ENCODE data around the gene XPO4.

XPO4 gene

GRCh38 chr13:20828539-20829364 lies 73.8 kb downstream of the XPO4 start:
- DNase-seq: peak in 3 of 56 donors; percentile 2 to 7 (median 4)

DNA sequence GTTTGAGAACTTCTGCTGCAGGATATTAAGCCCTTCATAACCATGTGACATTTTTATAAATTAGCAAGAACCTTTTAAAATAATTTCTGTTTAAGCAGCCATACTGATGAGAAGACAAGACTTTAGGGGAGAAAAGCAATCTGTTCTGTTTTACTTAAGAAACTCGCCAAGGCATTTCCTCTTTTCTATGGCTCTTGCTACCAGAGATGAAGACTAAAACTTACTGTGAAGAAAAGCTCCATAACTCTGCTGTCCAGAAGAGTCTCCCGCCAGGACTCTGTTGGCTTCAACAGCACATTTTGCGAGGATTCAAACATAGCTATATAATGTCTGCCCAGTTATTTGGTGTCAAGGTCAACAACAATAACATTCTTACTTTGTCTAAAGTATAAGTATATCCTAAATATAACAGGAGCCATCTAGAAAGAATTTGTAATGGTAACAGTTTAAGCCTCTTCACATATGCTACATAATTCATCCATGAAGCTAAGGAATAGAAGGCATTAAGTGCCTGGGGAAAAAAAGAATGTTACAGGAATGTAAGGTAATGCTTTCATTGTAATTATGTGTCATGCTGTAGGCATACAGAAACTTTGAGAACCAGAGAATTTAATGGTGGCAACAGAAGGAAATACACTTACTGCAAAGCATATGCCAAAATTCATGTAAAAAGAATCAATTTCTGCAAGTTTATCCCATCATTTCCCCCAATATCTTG lies 75.5 kb downstream of the XPO4 start:
- DNase-seq: no peak

GRCh38 chr13:20826301-20826700 lies 76.2 kb downstream of the XPO4 start:
- no peak for DNase-seq

DNA sequence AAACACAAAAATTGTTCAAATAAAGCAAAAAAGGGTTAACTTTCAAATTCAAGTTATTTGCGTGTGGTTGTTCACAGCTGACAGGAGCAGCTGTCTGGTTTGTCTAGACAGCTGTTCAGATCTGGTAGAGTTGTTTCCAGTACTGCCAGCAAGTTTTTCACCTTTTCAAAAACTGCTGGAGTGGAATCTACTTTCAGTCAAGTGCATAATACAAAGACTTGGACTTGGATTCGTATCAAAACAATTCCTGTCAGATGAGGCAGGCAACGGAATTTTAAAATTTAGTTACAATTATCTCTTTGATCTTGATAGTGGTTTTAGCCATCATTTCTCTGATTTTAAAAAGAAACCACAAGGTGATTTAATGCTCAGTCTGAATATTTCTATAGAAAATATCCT lies 77.1 kb downstream of the XPO4 start:
- DNase-seq: no peak

DNA sequence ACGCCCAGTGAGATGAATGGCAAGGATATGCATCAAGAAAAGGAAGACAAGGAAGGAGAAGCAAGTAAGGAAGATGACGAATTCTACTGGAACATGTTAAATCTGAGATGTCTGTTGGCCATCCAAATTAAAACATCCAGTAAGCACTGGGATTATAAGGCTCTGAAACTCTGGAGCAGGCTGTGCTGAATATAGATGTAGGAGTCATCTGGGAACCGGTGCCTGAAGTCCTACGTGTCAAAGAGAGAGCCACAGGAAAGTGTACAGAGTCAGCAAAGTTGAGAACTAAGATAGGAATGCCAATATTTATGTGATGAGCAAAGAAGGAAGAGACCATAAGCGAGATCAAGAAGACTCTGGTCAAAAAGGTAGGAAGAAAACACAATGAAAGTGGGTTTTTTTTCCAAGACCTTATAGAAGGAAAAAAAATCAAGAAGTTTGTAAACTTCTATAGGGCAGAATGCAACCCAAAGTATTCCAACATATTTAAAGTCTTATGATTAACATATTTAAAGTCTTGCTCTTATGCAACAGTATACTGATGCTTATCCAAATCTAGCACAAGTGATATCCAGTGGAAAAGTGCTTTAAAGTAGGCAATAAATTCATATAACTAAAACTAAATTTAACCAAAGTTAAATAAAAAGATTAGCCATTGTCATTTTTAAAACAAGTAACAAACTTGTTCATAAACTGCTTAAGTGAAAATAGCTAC lies 77.6 kb downstream of the XPO4 start:
- no peak for DNase-seq

DNA sequence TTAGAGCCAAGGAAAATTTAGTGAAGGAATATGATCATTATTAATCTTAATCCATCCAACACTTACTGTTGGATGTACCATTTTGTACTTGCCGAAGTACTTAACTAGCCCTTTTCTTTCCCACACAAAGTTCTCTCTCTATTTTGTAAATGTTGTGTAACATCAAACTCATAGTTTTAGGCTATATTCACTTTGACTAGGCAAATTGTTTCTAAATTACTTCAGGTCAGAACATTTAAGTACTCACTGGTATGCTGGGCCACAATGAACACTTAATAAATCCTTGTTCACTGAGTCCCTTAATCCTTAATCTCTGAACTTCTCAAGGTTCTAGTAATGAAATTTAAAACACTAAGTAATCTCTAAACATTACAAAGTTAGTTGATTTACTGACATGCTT lies 79.5 kb downstream of the XPO4 start:
- DNase-seq: no peak

DNA sequence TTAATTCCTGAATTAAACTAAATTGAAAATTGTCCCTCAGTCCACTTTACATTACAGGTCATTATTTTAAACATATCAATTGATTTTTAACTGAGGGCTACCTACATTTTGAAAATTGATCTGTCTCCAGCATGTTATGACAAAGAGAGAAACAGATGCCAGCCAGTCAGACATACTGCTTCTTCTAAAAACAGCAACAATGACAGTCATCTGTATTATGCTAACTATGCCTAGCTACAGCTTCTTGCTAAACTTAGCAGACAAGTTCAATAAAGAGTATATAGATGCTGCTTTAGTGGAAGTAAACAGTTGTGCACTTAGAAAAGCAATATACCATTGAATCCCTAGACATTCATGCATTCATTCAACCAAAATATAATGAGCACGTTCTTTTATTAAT lies 80.1 kb downstream of the XPO4 start:
- no peak for DNase-seq

GRCh38 chr13:20819715-20820114 lies 82.8 kb downstream of the XPO4 start:
- no peak for DNase-seq

DNA sequence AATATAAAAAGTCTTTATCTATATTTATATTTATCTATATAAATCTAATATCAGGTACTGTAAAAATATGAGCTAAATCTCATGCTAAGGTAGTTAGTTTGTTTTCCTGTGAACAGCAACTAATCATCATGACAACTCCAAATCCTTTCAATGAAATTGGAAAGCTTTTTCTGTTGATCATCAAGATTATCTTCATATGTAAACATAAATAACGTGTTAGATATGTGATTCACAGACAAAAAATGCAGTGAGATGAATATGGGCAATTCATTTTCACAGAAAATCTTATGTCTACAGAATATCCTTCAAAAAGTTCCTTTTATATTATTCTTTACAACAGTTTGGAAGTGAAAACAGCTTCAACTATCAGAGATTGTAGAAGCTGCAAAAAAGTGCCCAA lies 87.1 kb downstream of the XPO4 start:
- DNase-seq: no peak

DNA sequence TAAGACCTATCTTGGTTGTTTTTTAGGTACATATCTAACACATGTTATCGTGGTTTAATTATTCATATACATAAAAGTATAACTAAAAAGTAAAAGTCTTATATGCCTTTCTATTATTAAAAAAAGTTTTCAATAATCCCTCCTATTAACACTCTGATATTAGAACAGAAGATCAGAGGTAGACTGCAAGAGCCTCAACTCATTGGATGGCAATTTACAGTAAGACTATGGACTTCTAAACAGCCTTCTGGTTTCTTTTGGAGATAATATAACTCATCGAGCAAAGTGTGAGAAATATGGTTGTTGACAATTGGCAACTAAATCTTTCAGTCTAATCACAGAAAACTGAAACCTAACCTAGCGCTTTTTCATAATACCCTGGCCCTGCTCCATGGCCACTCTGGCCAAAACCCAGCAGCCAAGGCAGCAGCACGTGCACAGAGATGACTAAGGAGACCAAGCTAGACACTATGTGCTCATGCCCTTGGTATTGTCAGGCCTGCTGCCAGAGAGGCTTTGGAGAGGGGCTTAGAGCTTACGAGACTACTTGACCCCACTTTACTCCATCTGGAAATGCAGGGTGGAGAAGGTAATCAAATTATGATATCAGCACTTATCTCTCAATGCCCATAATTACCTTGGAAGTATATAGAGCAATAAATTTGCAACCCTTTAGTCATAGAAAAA lies 88.2 kb downstream of the XPO4 start:
- peak in 2 of 56 donors; percentile 7 to 25 for DNase-seq

DNA sequence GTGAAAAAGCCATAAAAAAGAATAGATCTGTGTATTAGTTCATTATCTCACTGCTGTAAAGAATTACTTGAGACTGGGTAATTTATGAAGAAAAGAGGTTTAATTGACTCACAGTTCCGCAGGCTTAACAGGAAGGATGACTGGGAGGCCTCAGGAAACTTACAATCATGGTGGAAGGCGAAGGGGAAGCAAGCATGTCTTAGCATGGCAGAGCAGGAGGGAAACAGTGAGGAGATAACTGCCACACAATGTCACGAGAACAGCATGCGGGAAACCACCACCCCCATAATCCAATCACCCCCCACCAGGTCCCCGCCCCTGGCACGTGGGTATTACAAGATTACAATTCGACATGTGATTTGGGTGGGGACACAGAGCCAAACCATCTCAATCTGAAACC lies 89.7 kb downstream of the XPO4 start:
- DNase-seq: no peak

- DNase-seq: no peak
These were observed 91.7 kb downstream of the XPO4 start for GRCh38 chr13:20810808-20811207.

DNA sequence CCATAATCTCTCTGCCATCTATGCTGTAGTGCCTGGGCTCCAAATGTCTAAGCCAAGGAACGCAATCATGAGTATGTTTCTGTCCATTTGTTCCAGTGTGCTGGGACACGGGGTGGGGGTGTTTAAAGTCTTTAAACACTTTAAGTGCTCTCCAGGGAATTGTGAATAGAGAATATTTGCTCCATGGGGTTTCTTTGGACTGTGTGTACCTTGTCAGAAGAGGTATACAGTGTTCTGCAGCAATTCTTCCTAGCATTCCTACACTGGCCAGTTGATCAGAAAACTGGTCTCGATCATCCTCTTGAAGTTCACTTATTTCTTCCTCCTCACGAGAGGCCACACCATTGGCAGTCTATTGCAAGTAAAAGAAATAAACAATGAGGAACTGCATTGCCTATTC lies 93.7 kb downstream of the XPO4 start:
- no peak for DNase-seq

- DNase-seq: no peak
These were observed 99.2 kb downstream of the XPO4 start for GRCh38 chr13:20803180-20803965.

DNA sequence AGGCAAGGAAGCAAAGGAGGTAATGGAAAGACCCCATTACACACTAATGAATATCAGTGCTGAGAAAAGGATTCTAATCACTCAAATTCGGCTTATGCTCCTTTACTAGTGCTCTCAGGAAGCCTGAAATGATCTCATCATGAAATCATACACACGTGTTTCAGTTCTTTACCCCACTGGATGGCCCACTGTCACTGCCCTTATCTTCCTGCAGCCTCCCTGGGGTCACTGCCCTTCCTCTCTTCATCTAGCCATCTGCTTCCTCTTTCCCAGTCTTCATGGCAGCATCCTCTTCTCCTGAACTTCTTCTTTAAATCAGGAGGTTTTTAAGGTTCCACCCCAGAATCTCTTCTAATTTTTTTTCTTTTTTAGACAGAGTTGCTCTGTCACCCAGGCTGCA lies 100.8 kb downstream of the XPO4 start:
- DNase-seq: no peak

DNA sequence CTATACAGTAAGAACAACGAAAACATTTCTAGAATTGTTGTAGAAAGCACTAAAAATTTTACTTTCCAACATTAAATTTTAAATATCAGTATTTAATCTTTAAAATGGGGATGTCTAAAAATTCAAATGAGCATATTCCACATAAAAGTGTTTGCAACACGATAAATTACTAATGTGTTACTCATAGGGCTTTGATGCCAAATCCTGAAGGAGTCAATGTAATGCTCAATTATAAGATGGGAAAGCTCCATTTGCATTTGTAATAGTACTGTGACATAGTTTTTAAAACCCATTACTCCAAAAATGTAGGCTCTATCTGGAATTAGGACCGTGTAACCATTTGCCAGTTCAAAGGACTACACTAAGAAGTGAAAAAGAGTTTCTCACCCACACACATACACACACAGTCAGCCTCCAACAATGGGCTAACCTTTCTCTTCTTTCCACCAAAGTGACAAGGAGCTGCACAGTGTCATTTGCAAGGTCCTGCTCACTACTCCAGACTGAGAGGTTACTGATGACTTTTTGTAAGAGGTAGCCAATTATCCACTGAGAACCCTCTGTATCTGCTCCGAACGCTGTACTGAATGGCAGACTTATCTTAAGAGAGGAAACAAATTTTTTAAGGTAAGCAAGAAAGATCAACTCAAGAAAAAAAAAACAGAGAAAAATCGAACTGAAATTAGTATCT lies 102.7 kb downstream of the XPO4 start:
- DNase-seq: no peak

- no peak for DNase-seq
These were observed 104.5 kb downstream of the XPO4 start for GRCh38 chr13:20798027-20798426.

DNA sequence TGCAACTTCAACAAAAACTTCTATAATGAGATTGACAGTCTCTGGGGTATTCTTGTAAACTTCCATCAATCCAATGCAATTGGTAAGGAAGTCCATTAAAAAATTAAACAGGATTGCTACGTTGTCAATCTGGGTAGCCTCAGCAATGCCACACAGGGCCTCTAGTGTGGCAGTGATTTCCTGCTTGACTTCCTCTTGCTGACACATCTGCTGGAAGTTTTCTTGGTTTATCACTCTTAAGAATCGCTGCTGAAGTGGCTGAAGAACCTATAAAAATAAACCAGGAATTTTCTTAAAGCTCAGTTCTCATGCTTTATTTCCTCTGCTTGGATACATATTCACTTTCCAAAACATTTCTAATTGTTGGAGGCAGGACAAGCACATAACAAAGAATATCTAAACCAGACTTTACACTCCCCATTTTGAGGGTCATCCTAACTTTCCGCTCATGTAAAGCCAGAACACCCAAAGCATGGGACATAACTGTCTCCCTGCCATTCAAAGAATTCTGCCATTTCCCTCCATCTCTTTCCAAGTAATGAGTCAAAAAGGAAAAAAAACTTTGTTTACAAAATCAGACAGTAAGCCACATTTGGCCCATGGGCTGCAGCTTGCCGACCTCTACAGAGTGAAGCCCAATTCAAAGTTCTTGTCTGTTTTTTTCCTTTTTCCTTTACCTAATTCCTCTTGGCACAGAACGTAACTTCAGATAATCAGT lies 105.6 kb downstream of the XPO4 start:
- DNase-seq: no peak

- DNase-seq: no peak
These were observed 112.9 kb downstream of the XPO4 start for GRCh38 chr13:20789665-20790064.

DNA sequence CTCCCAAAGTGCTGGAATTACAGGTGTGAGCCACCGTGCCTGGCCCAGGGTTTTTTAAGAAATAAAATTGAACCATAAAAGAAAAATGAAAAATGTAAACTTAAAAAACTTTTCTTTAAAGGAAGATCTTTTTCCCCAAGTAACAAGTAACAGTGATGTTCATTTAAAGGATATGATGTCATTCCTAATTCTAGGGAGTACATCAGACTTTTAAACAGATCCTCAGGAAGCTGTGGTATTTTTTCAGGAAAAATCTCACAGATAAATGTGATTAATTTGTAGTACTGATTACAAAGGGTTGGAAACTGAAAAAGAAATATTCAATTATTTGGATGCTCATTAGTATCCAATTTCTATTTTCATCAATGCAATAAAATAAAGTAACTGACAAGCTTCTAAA lies 114.2 kb downstream of the XPO4 start:
- no peak for DNase-seq

Measured in amygdala (tissue), 56 donors.